ENCODE measurements around the gene SAMD1. TPM values are rescaled to one million over a fixed set of nuclear protein-coding genes. Genes with fewer than 3 reads are reported as not detected.

SAMD1 gene
- total RNA-seq, 1 donor from 2014 or later: 21.3 TPM

DNA sequence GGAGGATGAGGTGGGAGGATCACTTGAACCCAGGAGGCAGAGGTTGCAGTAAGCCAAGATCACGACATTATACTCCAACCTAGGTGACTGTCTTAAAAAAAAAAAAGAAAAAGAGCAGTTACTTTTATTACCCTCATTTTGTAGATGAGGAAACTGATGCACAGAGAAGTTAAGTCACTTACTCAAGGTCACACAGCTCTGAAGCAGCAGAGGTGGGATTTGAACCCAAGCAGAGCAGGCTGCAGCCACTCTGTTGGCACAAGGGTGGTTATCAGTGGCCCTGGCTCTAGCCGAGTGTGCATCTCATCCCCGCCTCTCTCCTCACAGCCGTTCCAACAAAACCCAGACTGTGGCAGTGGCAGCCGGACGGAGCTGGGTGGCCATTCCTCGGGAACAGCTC lies 51.4 kb downstream of the SAMD1 start:
- no peak for DNase-seq (ENCODE audit: low read depth, low spot score)

Other genes starting within 250 kb of the SAMD1 start
- gene NANOS3, start 213.6 kb downstream of the SAMD1 start, total RNA-seq: not detected in 2 replicates
- gene BRME1, start 184.6 kb downstream of the SAMD1 start, total RNA-seq: 0.63 and 0.73 TPM in 2 replicates
- 6.2 and 6.6 TPM in 2 replicates for gene CC2D1A, start 184.6 kb downstream of the SAMD1 start, total RNA-seq
- gene PODNL1, start 152.3 kb downstream of the SAMD1 start, total RNA-seq: 0.04 and 0.13 TPM in 2 replicates
- gene DCAF15, start 138.2 kb downstream of the SAMD1 start, total RNA-seq: 10.5 and 15.2 TPM in 2 replicates
- gene RFX1, start 84.4 kb downstream of the SAMD1 start, total RNA-seq: 1.7 and 2.4 TPM in 2 replicates
- gene RLN3, start 62.6 kb downstream of the SAMD1 start, total RNA-seq: not detected in 2 replicates
- gene IL27RA, start 59.0 kb downstream of the SAMD1 start, total RNA-seq: 4.1 and 8.6 TPM in 2 replicates
- gene PALM3, start 28.7 kb downstream of the SAMD1 start, total RNA-seq: 0.07 and 0.32 TPM in 2 replicates
- 0.14 and 0.46 TPM in 2 replicates for gene MISP3, start 18.0 kb downstream of the SAMD1 start, total RNA-seq
- gene C19orf67, start 5.0 kb downstream of the SAMD1 start, total RNA-seq: 0.13 TPM in 1 of 2 replicates, not detected in the other
- gene PRKACA, start 27.0 kb upstream of the SAMD1 start, total RNA-seq: 37.9 and 44.4 TPM in 2 replicates
- gene ASF1B, start 45.8 kb upstream of the SAMD1 start, total RNA-seq: 15.3 and 21.5 TPM in 2 replicates
- 1.4 and 2.2 TPM in 2 replicates for gene ADGRL1, start 115.4 kb upstream of the SAMD1 start, total RNA-seq